Measurements from ENCODE around the gene CHST15.

DNA sequence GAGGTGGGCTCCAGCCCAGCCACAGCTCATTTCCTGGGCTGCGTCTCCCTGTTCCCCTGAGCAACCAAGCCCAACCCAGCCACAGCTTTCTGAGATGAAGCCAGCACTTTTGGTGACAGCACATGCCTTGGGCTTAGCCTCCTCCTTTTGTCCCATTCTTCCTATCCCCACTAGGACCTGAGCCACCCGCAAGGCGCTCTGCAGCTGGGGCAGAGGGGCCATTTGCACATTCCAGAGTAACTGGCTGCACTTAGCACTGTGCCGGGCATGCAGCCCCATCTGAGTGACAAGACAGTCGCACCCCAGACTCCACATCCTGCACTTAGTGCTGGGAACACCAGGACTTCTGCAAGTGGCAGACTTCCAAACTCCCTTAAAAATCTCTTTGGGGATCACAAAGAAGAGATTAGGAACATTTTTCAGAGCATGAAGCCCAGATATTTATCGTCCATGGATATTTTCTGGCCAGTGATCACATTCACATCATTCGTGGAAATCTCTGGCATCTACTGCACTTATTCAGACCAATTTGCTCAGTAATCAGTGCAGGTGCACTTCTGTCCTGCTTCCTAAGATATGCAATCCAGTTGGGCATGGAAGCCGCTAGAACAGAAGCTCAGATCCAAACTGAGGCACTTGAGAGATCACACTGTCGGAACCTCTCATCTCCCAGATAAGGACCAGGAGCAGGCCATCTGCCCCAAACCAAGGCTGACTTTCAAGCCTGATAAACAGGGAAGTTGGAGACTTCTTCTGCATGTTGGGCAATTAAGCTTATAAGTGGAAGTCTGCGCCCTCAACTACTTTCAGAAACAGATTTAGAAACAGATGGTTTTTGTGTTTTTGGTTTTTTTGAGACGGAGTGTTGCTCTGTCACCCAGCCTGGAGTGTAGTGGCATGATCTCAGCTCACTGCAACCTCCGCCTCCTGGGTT lies 26.4 kb downstream of the CHST15 start:
- TF ChIP-seq, protein P1, sequence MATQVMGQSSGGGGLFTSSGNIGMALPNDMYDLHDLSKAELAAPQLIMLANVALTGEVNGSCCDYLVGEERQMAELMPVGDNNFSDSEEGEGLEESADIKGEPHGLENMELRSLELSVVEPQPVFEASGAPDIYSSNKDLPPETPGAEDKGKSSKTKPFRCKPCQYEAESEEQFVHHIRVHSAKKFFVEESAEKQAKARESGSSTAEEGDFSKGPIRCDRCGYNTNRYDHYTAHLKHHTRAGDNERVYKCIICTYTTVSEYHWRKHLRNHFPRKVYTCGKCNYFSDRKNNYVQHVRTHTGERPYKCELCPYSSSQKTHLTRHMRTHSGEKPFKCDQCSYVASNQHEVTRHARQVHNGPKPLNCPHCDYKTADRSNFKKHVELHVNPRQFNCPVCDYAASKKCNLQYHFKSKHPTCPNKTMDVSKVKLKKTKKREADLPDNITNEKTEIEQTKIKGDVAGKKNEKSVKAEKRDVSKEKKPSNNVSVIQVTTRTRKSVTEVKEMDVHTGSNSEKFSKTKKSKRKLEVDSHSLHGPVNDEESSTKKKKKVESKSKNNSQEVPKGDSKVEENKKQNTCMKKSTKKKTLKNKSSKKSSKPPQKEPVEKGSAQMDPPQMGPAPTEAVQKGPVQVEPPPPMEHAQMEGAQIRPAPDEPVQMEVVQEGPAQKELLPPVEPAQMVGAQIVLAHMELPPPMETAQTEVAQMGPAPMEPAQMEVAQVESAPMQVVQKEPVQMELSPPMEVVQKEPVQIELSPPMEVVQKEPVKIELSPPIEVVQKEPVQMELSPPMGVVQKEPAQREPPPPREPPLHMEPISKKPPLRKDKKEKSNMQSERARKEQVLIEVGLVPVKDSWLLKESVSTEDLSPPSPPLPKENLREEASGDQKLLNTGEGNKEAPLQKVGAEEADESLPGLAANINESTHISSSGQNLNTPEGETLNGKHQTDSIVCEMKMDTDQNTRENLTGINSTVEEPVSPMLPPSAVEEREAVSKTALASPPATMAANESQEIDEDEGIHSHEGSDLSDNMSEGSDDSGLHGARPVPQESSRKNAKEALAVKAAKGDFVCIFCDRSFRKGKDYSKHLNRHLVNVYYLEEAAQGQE (IDR thresholded peaks at IDR 0.05; ENCODE audit: borderline replicate concordance), result no peak
- TF ChIP-seq, protein P2, sequence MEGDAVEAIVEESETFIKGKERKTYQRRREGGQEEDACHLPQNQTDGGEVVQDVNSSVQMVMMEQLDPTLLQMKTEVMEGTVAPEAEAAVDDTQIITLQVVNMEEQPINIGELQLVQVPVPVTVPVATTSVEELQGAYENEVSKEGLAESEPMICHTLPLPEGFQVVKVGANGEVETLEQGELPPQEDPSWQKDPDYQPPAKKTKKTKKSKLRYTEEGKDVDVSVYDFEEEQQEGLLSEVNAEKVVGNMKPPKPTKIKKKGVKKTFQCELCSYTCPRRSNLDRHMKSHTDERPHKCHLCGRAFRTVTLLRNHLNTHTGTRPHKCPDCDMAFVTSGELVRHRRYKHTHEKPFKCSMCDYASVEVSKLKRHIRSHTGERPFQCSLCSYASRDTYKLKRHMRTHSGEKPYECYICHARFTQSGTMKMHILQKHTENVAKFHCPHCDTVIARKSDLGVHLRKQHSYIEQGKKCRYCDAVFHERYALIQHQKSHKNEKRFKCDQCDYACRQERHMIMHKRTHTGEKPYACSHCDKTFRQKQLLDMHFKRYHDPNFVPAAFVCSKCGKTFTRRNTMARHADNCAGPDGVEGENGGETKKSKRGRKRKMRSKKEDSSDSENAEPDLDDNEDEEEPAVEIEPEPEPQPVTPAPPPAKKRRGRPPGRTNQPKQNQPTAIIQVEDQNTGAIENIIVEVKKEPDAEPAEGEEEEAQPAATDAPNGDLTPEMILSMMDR (IDR thresholded peaks at IDR 0.05; ENCODE audit: poor library complexity, severe bottlenecking), result no peak
